Heart right ventricle (tissue), 16 donors: ENCODE data around the gene TWNK. TPM values are rescaled to one million over a fixed set of nuclear protein-coding genes. Genes with fewer than 3 reads are reported as not detected.

Source experiments
- ATAC-seq, 8 donors: fragments of 200-7000 bp; cut with Tn5 transposase; one replicate each; pipeline ENCODE4 v1.9.1; 2020; ENCODE audit warnings: mild to moderate bottlenecking in 8 of 8, moderate library complexity in 8 of 8, moderate number of reproducible peaks in 1 of 8
- DNase-seq, 2 donors: peaks; one replicate each; pipeline ENCODE4 v3.0.0-alpha.2; 2020
- H3K27ac ChIP-seq, 10 donors: fragments of 200-600 bp; sonication (generic) in 2 of 10; one replicate each; pipeline versions ENCODE4 v1.5.0 to v1.8.0; 2020 to 2022; ENCODE audit warnings: mild to moderate bottlenecking in 3 of 10
- H3K27me3 ChIP-seq, 7 donors: fragments of 200-600 bp; one replicate each; pipeline ENCODE4 v1.8.0; 2021 to 2022; ENCODE audit warnings: mild to moderate bottlenecking in 2 of 7
- H3K36me3 ChIP-seq, 9 donors: fragments of 200-600 bp; sonication (generic) in 1 of 9; one replicate each; pipeline versions ENCODE4 v1.5.0 to v1.8.0; 2020 to 2022; ENCODE audit warnings: mild to moderate bottlenecking in 2 of 9
- H3K4me1 ChIP-seq, 9 donors: fragments of 200-600 bp; sonication (generic) in 1 of 9; one replicate each; pipeline versions ENCODE4 v1.5.0 to v1.8.0; 2020 to 2022; ENCODE audit warnings: mild to moderate bottlenecking in 4 of 9
- H3K4me3 ChIP-seq, 10 donors: fragments of 200-600 bp; sonication (generic) in 2 of 10; one replicate each; pipeline versions ENCODE4 v1.5.0 to v1.8.0; 2020 to 2022; ENCODE audit warnings: mild to moderate bottlenecking in 7 of 10, moderate library complexity in 2 of 10
- H3K9me3 ChIP-seq, 11 donors: fragments of 200-600 bp in 10 of 11; sonication (generic) in 2 of 11; one replicate each; pipeline versions ENCODE4 v1.5.0 to v1.8.0; 2013 to 2022; ENCODE audit warnings: mild to moderate bottlenecking in 2 of 11, control low read depth in 1 of 11, moderate library complexity in 1 of 11
- WGBS, 2 donors: extraction: QIAGEN DNeasy Blood & Tissue Kit; methylation state at CpG; one replicate each; pipeline ENCODE4 v1.1.7; 2013; ENCODE audit warnings: inconsistent platforms in 1 of 2; 5-methylcytosine and 5-hydroxymethylcytosine counted together
- intact Hi-C, 10 donors: fragments of 100-400 bp; cut with DNase I; formaldehyde crosslinking; loops; one replicate each; pipeline versions ENCODE4 v1.11.1 to v1.14.2; 2022
- polyA plus RNA-seq, 2 donors: library from polyadenylated mRNA; stranded (reverse); fragments of 200-250 nt; gene quantifications; one replicate each; pipeline ENCODE4 v1.2.3, GENCODE V29; 2013
- total RNA-seq, 10 donors: library from RNA; stranded (reverse); fragmentation: NEBNext Ultra II Directional in 3 of 10; extraction: Animal tissue kit (Norgen Biotek cat#: 25700) in 3 of 10; gene quantifications; one replicate each; pipeline versions ENCODE4 v1.2.1 to v1.2.4, GENCODE V29; 2021 to 2023
- TF ChIP-seq, protein P1 (sequence below), 9 donors: fragments of 200-600 bp; sonication (generic) in 2 of 9; IDR thresholded peaks; one replicate each; pipeline versions ENCODE4 v1.5.0 to v1.8.0; 2021 to 2022; ENCODE audit warnings: antibody characterized with exemption in 9 of 9, mild to moderate bottlenecking in 5 of 9, moderate library complexity in 1 of 9
- donor health status: Arrhythmogenic right ventricular cardiomyopathy.
- donor health status: ischemic (EF 13 %, LVEDD 7.1; RV severe dilation, severe dysfunction).
- donor health status: healthy with polysubstance abuse.
- donor health status: DM: no; HTN: yes; CAD: no.
- donor health status: DM: no; HTN: no; CAD: no.
- donor health status: ischemic (EF 25% LVEDD 6.9; RV normal size, moderate dysfunction).
- donor health status: ischemic (EF 25% LVEDD 5.7; RV mildly dilated, moderate dysfunction).
- donor health status: healthy.
- donor health status: DM: yes; HTN: yes; CAD: no.
- donor health status: Ischemic cardiomyopathy.
- donor health status: ischemic (EF 35%, LVEDD 5.7; RV mildly dilated, moderate dysfunction).
- donor health status: nonischemic (EF 11% LVEDD 7.7; RV severe dilation, severe dysfunction).
- donor health status: DM: yes; HTN: yes; CAD: no.
- donor health status: PGD.
- donor health status: ischemic (EF 29% LVEDD 5.4; RV normal size, mild dysfunction).
- donor health status: nonischemic (EF 23%, LVEDD 6.1; RV moderate dilation, normal function).

Gene TWNK
- total and polyA plus RNA-seq, 12 donors, result 4.2 to 7.7 (median 5.4) TPM

DNA sequence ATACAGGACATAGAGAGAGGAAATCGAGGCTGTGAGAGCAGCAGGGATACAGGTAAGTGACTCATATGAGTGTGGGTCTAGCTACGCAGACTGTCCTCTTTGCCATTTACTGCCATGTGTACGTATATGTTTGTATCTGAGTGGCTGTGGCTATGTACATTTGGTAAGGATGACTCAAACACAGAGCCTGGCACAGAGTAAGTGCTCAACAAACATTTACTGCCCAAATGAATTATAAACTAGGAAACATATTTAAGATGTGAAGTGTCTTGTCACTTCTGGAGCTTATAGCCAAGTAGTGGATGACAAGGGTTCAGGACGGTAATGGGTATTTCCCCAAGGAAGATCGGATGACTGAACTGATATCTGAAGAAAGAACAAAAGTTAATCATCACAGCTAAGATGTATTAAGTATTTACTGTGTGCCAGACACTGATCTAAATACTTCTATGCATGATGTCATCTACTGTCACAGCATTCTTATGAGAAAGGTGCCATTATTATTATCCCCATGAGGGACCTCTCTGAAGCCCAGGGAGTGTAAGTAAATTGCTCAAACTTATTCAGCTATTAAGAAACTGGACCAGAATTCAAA, 6.1 kb upstream of the TWNK start:
- no peaks in the 10 kb centered on the region for H3K9me3 ChIP-seq
- WGBS, 2 donors, result 91 to 93% methylated on average over 5 of the region's 5 CpGs
- ATAC-seq (no peak), DNase-seq (no peak)
- intact Hi-C loops, result no loop called here
- no peak overlapping the region for H3K4me3 ChIP-seq
- H3K27me3 ChIP-seq, result no peaks in the 10 kb centered on the region
- H3K4me1 ChIP-seq, result peaks cover under 1 to 9% (median 6%) of the 10 kb centered on the region in 9 donors
- H3K36me3 ChIP-seq, result peaks cover 0 to 89% (median 26%) of the 10 kb centered on the region in 9 donors
- TF ChIP-seq, protein P1, sequence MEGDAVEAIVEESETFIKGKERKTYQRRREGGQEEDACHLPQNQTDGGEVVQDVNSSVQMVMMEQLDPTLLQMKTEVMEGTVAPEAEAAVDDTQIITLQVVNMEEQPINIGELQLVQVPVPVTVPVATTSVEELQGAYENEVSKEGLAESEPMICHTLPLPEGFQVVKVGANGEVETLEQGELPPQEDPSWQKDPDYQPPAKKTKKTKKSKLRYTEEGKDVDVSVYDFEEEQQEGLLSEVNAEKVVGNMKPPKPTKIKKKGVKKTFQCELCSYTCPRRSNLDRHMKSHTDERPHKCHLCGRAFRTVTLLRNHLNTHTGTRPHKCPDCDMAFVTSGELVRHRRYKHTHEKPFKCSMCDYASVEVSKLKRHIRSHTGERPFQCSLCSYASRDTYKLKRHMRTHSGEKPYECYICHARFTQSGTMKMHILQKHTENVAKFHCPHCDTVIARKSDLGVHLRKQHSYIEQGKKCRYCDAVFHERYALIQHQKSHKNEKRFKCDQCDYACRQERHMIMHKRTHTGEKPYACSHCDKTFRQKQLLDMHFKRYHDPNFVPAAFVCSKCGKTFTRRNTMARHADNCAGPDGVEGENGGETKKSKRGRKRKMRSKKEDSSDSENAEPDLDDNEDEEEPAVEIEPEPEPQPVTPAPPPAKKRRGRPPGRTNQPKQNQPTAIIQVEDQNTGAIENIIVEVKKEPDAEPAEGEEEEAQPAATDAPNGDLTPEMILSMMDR (IDR thresholded peaks at IDR 0.05), result no peak
- no peak overlapping the region for H3K27ac ChIP-seq

DNA sequence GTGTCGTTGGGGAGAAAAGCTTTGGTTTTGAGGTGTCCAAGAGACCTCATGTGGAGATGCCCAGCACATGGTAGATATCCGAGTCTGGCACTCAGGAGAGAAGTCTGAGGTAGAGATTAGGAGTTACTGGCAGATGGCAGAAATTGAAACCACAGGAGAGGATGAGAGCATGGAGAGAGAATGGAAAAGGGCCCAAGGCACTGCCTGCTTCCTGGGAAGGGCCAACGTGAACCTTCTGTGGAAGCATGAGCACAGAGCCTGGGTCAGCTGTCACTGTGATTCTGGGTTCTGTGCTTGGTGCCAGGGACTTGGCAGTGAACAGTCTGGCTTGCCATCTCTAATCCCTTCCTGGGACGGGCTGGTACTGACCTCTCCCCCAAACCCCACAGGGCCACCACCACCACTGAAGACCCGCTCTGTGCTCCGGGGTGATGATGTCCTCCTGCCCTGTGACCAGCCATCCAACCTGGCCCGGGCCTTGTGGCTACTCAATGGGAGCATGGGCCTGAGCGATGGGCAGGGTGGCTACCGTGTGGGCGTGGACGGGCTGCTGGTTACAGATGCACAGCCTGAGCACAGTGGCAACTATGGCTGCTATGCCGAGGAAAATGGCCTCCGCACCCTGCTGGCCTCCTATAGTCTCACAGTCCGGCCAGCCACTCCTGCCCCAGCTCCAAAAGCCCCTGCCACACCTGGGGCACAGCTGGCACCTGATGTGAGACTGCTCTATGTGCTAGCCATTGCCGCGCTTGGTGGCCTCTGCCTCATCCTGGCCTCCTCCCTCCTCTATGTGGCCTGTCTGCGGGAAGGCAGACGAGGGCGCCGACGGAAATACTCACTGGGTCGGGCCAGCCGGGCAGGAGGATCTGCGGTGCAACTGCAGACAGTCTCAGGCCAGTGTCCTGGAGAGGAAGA, 4.2 kb upstream of the TWNK start:
- Histone ChIP-seq H3K36me3 (peaks cover 0 to 75% (median 26%) of the 10 kb centered on the region in 9 donors), H3K27ac (no peak overlapping the region), H3K9me3 (no peaks in the 10 kb centered on the region), H3K4me3 (no peak overlapping the region), H3K27me3 (no peaks in the 10 kb centered on the region), H3K4me1 (peaks cover 12 to 23% (median 19%) of the 10 kb centered on the region in 9 donors)
- TF ChIP-seq, protein P1 (IDR thresholded peaks at IDR 0.05), result no peak
- intact Hi-C loops, result no loop called here
- no peak for ATAC-seq
- 90 to 92% methylated on average over 24 of the region's 24 CpGs for WGBS, 2 donors
- peak in 1 of 2 donors; percentile 1 for DNase-seq

DNA sequence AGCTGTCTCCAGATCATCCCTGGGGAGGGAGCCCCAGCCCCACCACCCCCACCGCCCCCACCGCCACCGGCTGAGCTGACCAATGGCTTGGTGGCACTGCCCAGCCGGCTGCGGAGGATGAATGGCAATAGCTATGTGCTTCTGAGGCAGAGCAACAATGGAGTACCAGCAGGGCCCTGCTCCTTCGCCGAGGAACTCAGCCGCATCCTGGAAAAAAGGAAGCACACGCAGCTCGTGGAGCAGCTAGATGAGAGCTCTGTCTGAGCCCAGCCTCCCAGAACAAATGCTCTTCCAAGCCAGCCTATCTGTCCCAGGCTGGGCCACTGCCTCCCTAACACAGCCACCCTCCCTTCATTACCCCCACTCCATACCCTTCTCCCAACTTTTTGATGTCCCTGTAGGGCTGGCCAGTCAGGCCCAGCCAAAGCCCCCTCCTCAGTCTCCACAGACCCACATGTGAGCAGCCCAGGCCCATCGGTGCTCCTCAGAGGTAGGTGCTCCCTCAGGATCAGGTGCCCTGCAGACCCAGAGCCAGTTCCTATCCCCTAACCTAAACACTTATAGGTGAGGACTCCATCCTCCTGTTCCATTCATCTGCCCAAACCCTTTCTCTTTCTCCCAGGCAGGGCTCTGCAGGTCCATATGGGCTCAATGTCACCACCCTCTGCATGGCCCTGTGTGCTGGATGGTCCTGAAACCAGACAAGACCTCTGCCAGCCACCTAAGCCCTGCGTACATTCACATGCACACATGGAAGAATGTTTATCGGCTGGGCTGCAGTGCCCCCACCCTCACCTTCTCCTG, 3.3 kb upstream of the TWNK start:
- no peak for ATAC-seq
- WGBS, 2 donors, result 82 to 87% methylated on average over 10 to 13 of the region's 13 CpGs
- peaks cover 12 to 30% (median 25%) of the 10 kb centered on the region in 9 donors for H3K4me1 ChIP-seq
- no peak overlapping the region for H3K4me3 ChIP-seq
- H3K27ac ChIP-seq, result no peak overlapping the region
- TF ChIP-seq, protein P1 (IDR thresholded peaks at IDR 0.05), result no peak
- intact Hi-C loops, result no loop called here
- no peak for DNase-seq
- no peaks in the 10 kb centered on the region for H3K9me3 ChIP-seq
- no peaks in the 10 kb centered on the region for H3K27me3 ChIP-seq
- H3K36me3 ChIP-seq, result peaks cover 0 to 66% (median 21%) of the 10 kb centered on the region in 9 donors

DNA sequence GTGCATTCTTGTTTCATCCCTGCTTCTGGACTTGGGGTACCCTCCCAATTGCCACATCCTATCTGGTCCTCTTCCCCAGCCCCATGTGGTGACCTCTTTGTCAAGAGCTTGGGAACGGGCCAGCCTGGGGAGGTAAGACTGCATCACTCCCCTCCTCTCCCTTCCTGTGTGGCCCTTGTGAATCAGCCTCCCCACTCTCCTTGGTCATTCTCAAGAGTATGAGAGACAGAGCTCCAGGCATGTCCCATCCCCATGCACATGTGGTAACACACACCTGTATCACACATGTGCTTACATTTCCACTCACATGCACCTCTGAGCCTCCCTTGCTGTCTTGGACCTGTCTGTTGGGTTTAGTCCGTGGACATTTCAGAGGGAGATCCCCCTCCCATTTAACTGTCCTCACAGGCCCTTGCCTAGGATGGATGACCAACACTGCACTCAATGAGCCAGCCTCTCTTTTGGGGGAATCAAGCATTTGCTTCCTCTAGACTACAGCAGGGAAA, 2.6 kb upstream of the TWNK start:
- ATAC-seq, result no peak
- TF ChIP-seq, protein P1 (IDR thresholded peaks at IDR 0.05), result no peak
- no peaks in the 10 kb centered on the region for H3K27me3 ChIP-seq
- H3K4me3 ChIP-seq, result no peak overlapping the region
- no peak overlapping the region for H3K27ac ChIP-seq
- H3K36me3 ChIP-seq, result peaks cover 0 to 60% (median 21%) of the 10 kb centered on the region in 9 donors
- intact Hi-C loops, result loop anchor here in 2 of 10 donors (5.0 kb wide), 2 partner anchors 43 to 48 kb away; partner anchors contain the start of genes PDZD7 (in 1 of the 2) and SFXN3 (in 1 of the 2)
- 68 to 70% methylated on average over 2 of the region's 2 CpGs for WGBS, 2 donors
- H3K4me1 ChIP-seq, result peaks cover 12 to 34% (median 25%) of the 10 kb centered on the region in 9 donors
- no peaks in the 10 kb centered on the region for H3K9me3 ChIP-seq
- DNase-seq, result no peak
